Brain (organoid and tissue), 1 donor: ENCODE data around the gene ZBTB21. TPM values are rescaled to one million over a fixed set of nuclear protein-coding genes. Genes with fewer than 3 reads are reported as not detected.

Source experiments
- polyA plus RNA-seq: library from polyadenylated mRNA; stranded (reverse); fragments of 350-450 nt; fragmentation: Illumina TruSeq; extraction: RNeasy Lipid Tissue Mini Kit (QIAGEN cat#74804); gene quantifications from one replicate; pipeline ENCODE4 v1.2.3, GENCODE V29; 2015; ENCODE audit warnings: low read depth, low replicate concordance; ENCODE audit not compliant: insufficient read depth

ZBTB21 gene
- polyA plus RNA-seq, 1 donor from 2014 or later, result 8.6 TPM

Other genes starting within 250 kb of the ZBTB21 start
- gene RIPK4, start 243.3 kb downstream of the ZBTB21 start, polyA plus RNA-seq, result 10.6 TPM
- gene PRDM15, start 131.0 kb downstream of the ZBTB21 start, polyA plus RNA-seq, result 9.3 TPM
- gene C2CD2, start 56.3 kb downstream of the ZBTB21 start, polyA plus RNA-seq, result 6.0 TPM
- 3.3 TPM for gene UMODL1, start 61.0 kb upstream of the ZBTB21 start, polyA plus RNA-seq
- gene ABCG1, start 208.8 kb upstream of the ZBTB21 start, polyA plus RNA-seq, result 31.4 TPM